HepG2 (cell line): ENCODE data around the gene MUTYH. TPM values are rescaled to one million over a fixed set of nuclear protein-coding genes. Genes with fewer than 3 reads are reported as not detected.

Experiments
- ATF7 ChIP-seq, 2 experiments: fragments of 450-650 bp in 1 of 2; sonication (generic) in 1 of 2; formaldehyde crosslinking in 1 of 2; IDR thresholded peaks; 2 replicates each; pipeline versions ENCODE4 v1.4.0 to v1.6.1; 2016 to 2020; ENCODE audit warnings: antibody characterized with exemption in 1 of 2, mild to moderate bottlenecking in 1 of 2, missing genetic modification reagents in 1 of 2
- JDP2 ChIP-seq: sonication (generic); formaldehyde crosslinking; IDR thresholded peaks from 2 replicates; pipeline ENCODE4 v1.8.1; 2022; ENCODE audit warnings: missing genetic modification reagents, borderline replicate concordance
- SAFB2 ChIP-seq: sonication (generic); formaldehyde crosslinking; IDR thresholded peaks from 2 replicates; pipeline ENCODE4 v1.5.1; 2020; ENCODE audit warnings: missing genetic modification reagents, low read depth, mild to moderate bottlenecking, borderline replicate concordance
- ZFY ChIP-seq: sonication (generic); formaldehyde crosslinking; IDR thresholded peaks from 2 replicates; pipeline ENCODE4 v1.4.0; 2020; ENCODE audit warnings: missing genetic modification reagents
- ZNF143 ChIP-seq: sonication (generic); formaldehyde crosslinking; IDR thresholded peaks from 2 replicates; pipeline ENCODE4 v1.4.0; 2020; ENCODE audit warnings: missing genetic modification reagents
- ZNF317 ChIP-seq: sonication (generic); formaldehyde crosslinking; IDR thresholded peaks from 2 replicates; pipeline ENCODE4 v1.5.0; 2020; ENCODE audit warnings: mild to moderate bottlenecking, missing genetic modification reagents
- ZNF329 ChIP-seq: sonication (generic); formaldehyde crosslinking; IDR thresholded peaks from 2 replicates; pipeline ENCODE4 v1.9.0; 2021; ENCODE audit warnings: low read depth, mild to moderate bottlenecking, missing genetic modification reagents
- ZNF660 ChIP-seq: sonication (generic); formaldehyde crosslinking; IDR thresholded peaks from 2 replicates; pipeline ENCODE4 v1.5.1; 2020; ENCODE audit warnings: mild to moderate bottlenecking, low read depth, missing genetic modification reagents, borderline replicate concordance
- ZNF674 ChIP-seq: sonication (generic); formaldehyde crosslinking; IDR thresholded peaks from 2 replicates; pipeline ENCODE4 v1.5.0; 2020; ENCODE audit warnings: low read depth, mild to moderate bottlenecking, missing genetic modification reagents
- ZNF678 ChIP-seq: sonication (generic); formaldehyde crosslinking; IDR thresholded peaks from 2 replicates; pipeline ENCODE4 v1.4.0; 2020; ENCODE audit warnings: mild to moderate bottlenecking, missing genetic modification reagents
- polyA plus RNA-seq, 8 experiments: library from polyadenylated mRNA; depleted of rRNA in 3 of 8; stranded (reverse) in 7 of 8; unstranded in 1 of 8; fragments of >200 nt; fragmentation: Illumina TruSeq in 4 of 8; extraction: Trizol in 4 of 8; gene quantifications; 2 replicates each; pipeline versions ENCODE4 v1.2.1 to v1.2.3, GENCODE V29; 2011 to 2016; ENCODE audit warnings: low read depth in 4 of 8, missing spikeins in 1 of 8, mixed read lengths in 1 of 8; ENCODE audit not compliant: insufficient read depth in 1 of 8
- total RNA-seq, 5 experiments: library from RNA; depleted of rRNA; stranded (reverse); fragments of >200 nt; fragmentation: Illumina TruSeq; extraction: Trizol; gene quantifications; 2 replicates each; pipeline ENCODE4 v1.2.3, GENCODE V29; 2016; ENCODE audit warnings: low read depth in 1 of 5
- TF ChIP-seq, protein P1 (sequence below): sonication (generic); formaldehyde crosslinking; IDR thresholded peaks from 2 replicates; pipeline ENCODE4 v1.9.0; 2021; ENCODE audit warnings: missing genetic modification reagents, borderline replicate concordance
- TF ChIP-seq, protein P2 (sequence below): sonication (generic); formaldehyde crosslinking; IDR thresholded peaks from 2 replicates; pipeline ENCODE4 v1.5.0; 2020; ENCODE audit warnings: missing genetic modification reagents, mild to moderate bottlenecking, borderline replicate concordance
- TF ChIP-seq, protein P3 (sequence below): sonication (generic); formaldehyde crosslinking; IDR thresholded peaks from 2 replicates; pipeline ENCODE4 v1.4.0; 2020; ENCODE audit warnings: missing genetic modification reagents, mild to moderate bottlenecking, borderline replicate concordance
- TF ChIP-seq, protein P4 (sequence below): sonication (generic); formaldehyde crosslinking; conservative IDR thresholded peaks from 2 replicates; pipeline ENCODE4 v1.4.0; 2020; ENCODE audit warnings: missing genetic modification reagents
- TF ChIP-seq, protein P5 (sequence below): sonication (generic); formaldehyde crosslinking; conservative IDR thresholded peaks from 2 replicates; pipeline ENCODE4 v1.4.0; 2020; ENCODE audit warnings: mild to moderate bottlenecking, missing genetic modification reagents, moderate library complexity

Gene MUTYH
- total and polyA plus RNA-seq, 2 of the 13 experiments (the other 11 are each of a cell fraction or from before 2014, with no cell fraction given): 16.3 to 17.1 TPM

DNA sequence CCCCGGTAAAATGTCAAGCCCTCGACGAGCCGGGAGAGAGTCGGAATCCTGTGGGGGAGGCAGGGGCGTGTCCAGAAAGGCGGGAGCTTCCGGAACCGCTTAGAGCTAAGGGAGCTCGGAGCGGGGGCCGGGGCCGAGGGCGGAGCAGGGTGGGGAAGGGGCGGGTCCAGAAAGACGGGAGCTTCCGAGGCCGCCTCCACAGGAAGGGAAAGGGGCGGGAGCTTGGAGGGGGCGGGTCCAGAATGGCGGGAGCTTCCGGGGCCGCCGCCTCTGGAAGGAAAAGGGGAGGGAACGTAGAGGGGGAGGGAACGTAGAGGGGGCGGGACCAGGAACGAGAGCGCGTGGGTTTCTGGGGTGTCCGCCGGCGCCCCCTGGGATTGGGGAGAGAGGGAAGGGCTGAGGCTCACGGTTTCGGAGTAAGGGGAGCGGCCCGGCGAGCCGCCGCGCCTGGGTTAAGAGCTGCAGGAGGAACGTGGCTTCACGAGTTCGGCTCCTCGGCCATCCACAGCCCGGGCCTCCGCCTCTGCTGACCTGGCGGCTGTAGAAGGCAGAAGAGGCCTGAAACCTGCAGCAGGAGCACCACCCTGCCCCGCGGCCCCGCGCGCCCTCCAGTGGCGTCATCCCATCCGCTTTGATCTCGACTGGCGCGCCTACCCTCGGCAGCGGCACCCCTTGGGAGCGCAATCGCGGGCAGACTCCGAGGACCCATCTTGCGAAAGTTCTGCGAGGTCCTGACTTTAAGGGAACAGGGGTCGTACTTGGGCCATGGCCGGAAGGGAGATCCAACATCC lies 36.5 kb downstream of the MUTYH start (continued):
- TF ChIP-seq, protein P1, sequence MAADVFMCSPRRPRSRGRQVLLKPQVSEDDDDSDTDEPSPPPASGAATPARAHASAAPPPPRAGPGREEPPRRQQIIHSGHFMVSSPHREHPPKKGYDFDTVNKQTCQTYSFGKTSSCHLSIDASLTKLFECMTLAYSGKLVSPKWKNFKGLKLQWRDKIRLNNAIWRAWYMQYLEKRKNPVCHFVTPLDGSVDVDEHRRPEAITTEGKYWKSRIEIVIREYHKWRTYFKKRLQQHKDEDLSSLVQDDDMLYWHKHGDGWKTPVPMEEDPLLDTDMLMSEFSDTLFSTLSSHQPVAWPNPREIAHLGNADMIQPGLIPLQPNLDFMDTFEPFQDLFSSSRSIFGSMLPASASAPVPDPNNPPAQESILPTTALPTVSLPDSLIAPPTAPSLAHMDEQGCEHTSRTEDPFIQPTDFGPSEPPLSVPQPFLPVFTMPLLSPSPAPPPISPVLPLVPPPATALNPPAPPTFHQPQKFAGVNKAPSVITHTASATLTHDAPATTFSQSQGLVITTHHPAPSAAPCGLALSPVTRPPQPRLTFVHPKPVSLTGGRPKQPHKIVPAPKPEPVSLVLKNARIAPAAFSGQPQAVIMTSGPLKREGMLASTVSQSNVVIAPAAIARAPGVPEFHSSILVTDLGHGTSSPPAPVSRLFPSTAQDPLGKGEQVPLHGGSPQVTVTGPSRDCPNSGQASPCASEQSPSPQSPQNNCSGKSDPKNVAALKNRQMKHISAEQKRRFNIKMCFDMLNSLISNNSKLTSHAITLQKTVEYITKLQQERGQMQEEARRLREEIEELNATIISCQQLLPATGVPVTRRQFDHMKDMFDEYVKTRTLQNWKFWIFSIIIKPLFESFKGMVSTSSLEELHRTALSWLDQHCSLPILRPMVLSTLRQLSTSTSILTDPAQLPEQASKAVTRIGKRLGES (CRISPR knock-in tag): no peak
- TF ChIP-seq, protein P2, sequence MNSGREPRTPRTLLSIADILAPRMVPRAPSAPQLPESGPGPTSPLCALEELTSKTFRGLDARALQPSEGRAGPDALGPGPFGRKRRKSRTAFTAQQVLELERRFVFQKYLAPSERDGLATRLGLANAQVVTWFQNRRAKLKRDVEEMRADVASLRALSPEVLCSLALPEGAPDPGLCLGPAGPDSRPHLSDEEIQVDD: no peak
- peak; percentile 84 for TF ChIP-seq ZNF143 (CRISPR knock-in tag)
- TF ChIP-seq ZNF329: peak; percentile 84
- no peak for TF ChIP-seq ATF7 (IDR thresholded peaks at IDR 0.05)
- TF ChIP-seq ATF7 (CRISPR knock-in tag; IDR thresholded peaks at IDR 0.05): peak; percentile 75
- no peak for TF ChIP-seq JDP2 (CRISPR knock-in tag)
- 0 out of 2 replicates have a peak, but pooled peaks have one; percentile 47 for TF ChIP-seq ZNF674 (CRISPR knock-in tag)
- TF ChIP-seq ZNF660 (CRISPR knock-in tag): no peak
- TF ChIP-seq, protein P3, sequence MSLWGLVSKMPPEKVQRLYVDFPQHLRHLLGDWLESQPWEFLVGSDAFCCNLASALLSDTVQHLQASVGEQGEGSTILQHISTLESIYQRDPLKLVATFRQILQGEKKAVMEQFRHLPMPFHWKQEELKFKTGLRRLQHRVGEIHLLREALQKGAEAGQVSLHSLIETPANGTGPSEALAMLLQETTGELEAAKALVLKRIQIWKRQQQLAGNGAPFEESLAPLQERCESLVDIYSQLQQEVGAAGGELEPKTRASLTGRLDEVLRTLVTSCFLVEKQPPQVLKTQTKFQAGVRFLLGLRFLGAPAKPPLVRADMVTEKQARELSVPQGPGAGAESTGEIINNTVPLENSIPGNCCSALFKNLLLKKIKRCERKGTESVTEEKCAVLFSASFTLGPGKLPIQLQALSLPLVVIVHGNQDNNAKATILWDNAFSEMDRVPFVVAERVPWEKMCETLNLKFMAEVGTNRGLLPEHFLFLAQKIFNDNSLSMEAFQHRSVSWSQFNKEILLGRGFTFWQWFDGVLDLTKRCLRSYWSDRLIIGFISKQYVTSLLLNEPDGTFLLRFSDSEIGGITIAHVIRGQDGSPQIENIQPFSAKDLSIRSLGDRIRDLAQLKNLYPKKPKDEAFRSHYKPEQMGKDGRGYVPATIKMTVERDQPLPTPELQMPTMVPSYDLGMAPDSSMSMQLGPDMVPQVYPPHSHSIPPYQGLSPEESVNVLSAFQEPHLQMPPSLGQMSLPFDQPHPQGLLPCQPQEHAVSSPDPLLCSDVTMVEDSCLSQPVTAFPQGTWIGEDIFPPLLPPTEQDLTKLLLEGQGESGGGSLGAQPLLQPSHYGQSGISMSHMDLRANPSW (CRISPR knock-in tag): peak; percentile 34
- TF ChIP-seq ZNF678 (CRISPR knock-in tag): no peak; the same call in 1 of the 2 replicates
- TF ChIP-seq, protein P4, sequence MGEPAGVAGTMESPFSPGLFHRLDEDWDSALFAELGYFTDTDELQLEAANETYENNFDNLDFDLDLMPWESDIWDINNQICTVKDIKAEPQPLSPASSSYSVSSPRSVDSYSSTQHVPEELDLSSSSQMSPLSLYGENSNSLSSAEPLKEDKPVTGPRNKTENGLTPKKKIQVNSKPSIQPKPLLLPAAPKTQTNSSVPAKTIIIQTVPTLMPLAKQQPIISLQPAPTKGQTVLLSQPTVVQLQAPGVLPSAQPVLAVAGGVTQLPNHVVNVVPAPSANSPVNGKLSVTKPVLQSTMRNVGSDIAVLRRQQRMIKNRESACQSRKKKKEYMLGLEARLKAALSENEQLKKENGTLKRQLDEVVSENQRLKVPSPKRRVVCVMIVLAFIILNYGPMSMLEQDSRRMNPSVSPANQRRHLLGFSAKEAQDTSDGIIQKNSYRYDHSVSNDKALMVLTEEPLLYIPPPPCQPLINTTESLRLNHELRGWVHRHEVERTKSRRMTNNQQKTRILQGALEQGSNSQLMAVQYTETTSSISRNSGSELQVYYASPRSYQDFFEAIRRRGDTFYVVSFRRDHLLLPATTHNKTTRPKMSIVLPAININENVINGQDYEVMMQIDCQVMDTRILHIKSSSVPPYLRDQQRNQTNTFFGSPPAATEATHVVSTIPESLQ (CRISPR knock-in tag): peak; percentile 55; the same call in 1 of the 2 replicates
- TF ChIP-seq SAFB2: peak; percentile 52; the same call in 1 of the 2 replicates
- TF ChIP-seq ZFY (CRISPR knock-in tag): peak; percentile 93
- TF ChIP-seq, protein P5, sequence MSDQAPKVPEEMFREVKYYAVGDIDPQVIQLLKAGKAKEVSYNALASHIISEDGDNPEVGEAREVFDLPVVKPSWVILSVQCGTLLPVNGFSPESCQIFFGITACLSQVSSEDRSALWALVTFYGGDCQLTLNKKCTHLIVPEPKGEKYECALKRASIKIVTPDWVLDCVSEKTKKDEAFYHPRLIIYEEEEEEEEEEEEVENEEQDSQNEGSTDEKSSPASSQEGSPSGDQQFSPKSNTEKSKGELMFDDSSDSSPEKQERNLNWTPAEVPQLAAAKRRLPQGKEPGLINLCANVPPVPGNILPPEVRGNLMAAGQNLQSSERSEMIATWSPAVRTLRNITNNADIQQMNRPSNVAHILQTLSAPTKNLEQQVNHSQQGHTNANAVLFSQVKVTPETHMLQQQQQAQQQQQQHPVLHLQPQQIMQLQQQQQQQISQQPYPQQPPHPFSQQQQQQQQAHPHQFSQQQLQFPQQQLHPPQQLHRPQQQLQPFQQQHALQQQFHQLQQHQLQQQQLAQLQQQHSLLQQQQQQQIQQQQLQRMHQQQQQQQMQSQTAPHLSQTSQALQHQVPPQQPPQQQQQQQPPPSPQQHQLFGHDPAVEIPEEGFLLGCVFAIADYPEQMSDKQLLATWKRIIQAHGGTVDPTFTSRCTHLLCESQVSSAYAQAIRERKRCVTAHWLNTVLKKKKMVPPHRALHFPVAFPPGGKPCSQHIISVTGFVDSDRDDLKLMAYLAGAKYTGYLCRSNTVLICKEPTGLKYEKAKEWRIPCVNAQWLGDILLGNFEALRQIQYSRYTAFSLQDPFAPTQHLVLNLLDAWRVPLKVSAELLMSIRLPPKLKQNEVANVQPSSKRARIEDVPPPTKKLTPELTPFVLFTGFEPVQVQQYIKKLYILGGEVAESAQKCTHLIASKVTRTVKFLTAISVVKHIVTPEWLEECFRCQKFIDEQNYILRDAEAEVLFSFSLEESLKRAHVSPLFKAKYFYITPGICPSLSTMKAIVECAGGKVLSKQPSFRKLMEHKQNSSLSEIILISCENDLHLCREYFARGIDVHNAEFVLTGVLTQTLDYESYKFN (CRISPR knock-in tag): 0 out of 2 replicates have a peak, but pooled peaks have one; percentile 33
- peak; percentile 71 for TF ChIP-seq ZNF317 (CRISPR knock-in tag)
